Measurements from ENCODE around the gene ZFAND5.

DNA sequence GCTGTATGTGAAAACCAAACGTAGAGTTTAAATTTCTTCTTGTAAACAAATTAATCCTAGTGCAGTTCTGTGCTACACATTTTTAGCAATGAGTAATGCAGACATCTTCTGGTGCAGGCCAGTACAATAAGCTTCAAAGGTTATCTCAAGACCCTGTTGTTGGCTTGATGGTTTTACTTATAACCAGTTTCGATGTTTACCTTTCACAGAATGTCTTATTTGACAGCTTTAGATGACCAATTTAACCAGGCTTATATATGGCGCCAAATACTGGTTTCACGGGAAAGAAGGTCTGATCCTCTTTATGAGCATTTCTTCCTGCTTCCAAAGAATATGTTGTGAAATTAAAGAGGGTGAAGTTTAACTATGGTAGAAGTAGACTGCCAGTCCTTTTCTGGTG is 9.9 kb downstream of the ZFAND5 start:
- no peak for TF ChIP-seq CTCF (IDR thresholded peaks at IDR 0.05)
- peak in 1 of 3 donors; percentile 23 for TF ChIP-seq POLR2AphosphoS5 (IDR thresholded peaks at IDR 0.05)
- no peak for TF ChIP-seq POLR2A (IDR thresholded peaks at IDR 0.05)
- TF ChIP-seq EP300 (IDR thresholded peaks at IDR 0.05), result no peak
